HG02938 (cell line): ENCODE data around the gene PRKAR1A.
A peak's percentile ranks its signal among the peaks of the same experiment; 100 is the strongest.
"Not testable (repeated sequence)": the region's sequence is repeated elsewhere in the genome, so short reads cannot be mapped to it uniquely, and the experiment has no call there.

Experiments
- ATAC-seq: cut with Tn5 transposase; IDR thresholded peaks from one replicate; pipeline ENCODE4 v1.9.1; 2021; ENCODE audit warnings: mild to moderate bottlenecking, moderate library complexity; ENCODE audit not compliant: unreplicated experiment

The PRKAR1A gene

GRCh38 chr17:68512247-68512959 lies at the start of gene PRKAR1A:
Gene PRKAR1A (plus strand): TSS chr17:68512430. CDS start chr17:68515400, 2,970 bp downstream.
- ATAC-seq: peak; percentile 90

GRCh38 chr17:68463211-68464019 lies 48.8 kb upstream of the PRKAR1A start:
- no peak for ATAC-seq

GRCh38 chr17:68468334-68468733 lies 43.9 kb upstream of the PRKAR1A start:
- ATAC-seq: no peak

GRCh38 chr17:68468788-68469187 lies 43.4 kb upstream of the PRKAR1A start:
- ATAC-seq: no peak

GRCh38 chr17:68470961-68471360 lies 41.3 kb upstream of the PRKAR1A start:
- ATAC-seq: no peak

- no peak for ATAC-seq
Observed at GRCh38 chr17:68480885-68481284, 31.3 kb upstream of the PRKAR1A start.

- ATAC-seq: no peak
Observed at GRCh38 chr17:68482576-68483041, 29.6 kb upstream of the PRKAR1A start.

GRCh38 chr17:68484458-68484857 lies 27.8 kb upstream of the PRKAR1A start:
- ATAC-seq: no peak

GRCh38 chr17:68489919-68490318 lies 22.3 kb upstream of the PRKAR1A start:
- no peak for ATAC-seq

GRCh38 chr17:68491381-68492231 lies 20.6 kb upstream of the PRKAR1A start:
- ATAC-seq: no peak

- not testable (repeated sequence) for ATAC-seq
Observed at GRCh38 chr17:68492394-68493054, 19.7 kb upstream of the PRKAR1A start.

- no peak for ATAC-seq
Observed at GRCh38 chr17:68495081-68495480, 17.1 kb upstream of the PRKAR1A start.

GRCh38 chr17:68497885-68498319 lies 14.3 kb upstream of the PRKAR1A start:
- ATAC-seq: peak; percentile 93

GRCh38 chr17:68498479-68499326 lies 13.5 kb upstream of the PRKAR1A start:
- ATAC-seq: peak; percentile 27

- ATAC-seq: no peak
Observed at GRCh38 chr17:68499587-68499986, 12.6 kb upstream of the PRKAR1A start.

- ATAC-seq: no peak
Observed at GRCh38 chr17:68501074-68501473, 11.2 kb upstream of the PRKAR1A start.

- no peak for ATAC-seq
Observed at GRCh38 chr17:68505951-68506350, 6.3 kb upstream of the PRKAR1A start.

- ATAC-seq: no peak
Observed at GRCh38 chr17:68507576-68507975, 4.7 kb upstream of the PRKAR1A start.
